GM12878 (cell line): Measurements from ENCODE around the gene STAMBP. TPM values are rescaled to one million over a fixed set of nuclear protein-coding genes. Genes with fewer than 3 reads are reported as not detected.
A peak's percentile ranks its signal among the peaks of the same experiment; 100 is the strongest.

Experiments
- ATF3 ChIP-seq: IDR thresholded peaks from 2 replicates; pipeline ENCODE4 v1.6.1; 2011; ENCODE audit warnings: low read depth, mild to moderate bottlenecking, low read length, moderate library complexity, borderline replicate concordance; ENCODE audit errors: extremely low read depth
- ATF7 ChIP-seq: fragments of 450-650 bp; IDR thresholded peaks from 2 replicates; pipeline ENCODE4 v1.6.1; 2016; ENCODE audit warnings: low read depth, mild to moderate bottlenecking
- DPF2 ChIP-seq: fragments of 450-650 bp; IDR thresholded peaks from 2 replicates; pipeline ENCODE4 v1.6.1; 2017; ENCODE audit warnings: mild to moderate bottlenecking
- ESRRA ChIP-seq: IDR thresholded peaks from 2 replicates; pipeline ENCODE4 v1.6.1; 2012; ENCODE audit warnings: mild to moderate bottlenecking, low read length, improper control_type of control experiment
- HCFC1 ChIP-seq: fragments of 150-350 bp; IDR thresholded peaks from 2 replicates; pipeline ENCODE4 v1.6.1; 2014; ENCODE audit warnings: low read length
- NFXL1 ChIP-seq: fragments of 450-650 bp; IDR thresholded peaks from 2 replicates; pipeline ENCODE4 v1.6.1; 2017; ENCODE audit warnings: antibody characterized with exemption, mild to moderate bottlenecking, borderline replicate concordance
- RCOR1 ChIP-seq: conservative IDR thresholded peaks from 2 replicates; pipeline ENCODE4 v1.6.1; 2012; ENCODE audit warnings: low read depth, low read length, improper control_type of control experiment
- SPI1 ChIP-seq: IDR thresholded peaks from 2 replicates; pipeline ENCODE4 v1.6.1; 2011; ENCODE audit warnings: low read depth, mild to moderate bottlenecking, low read length, moderate library complexity, borderline replicate concordance; ENCODE audit not compliant: insufficient read depth
- SREBF1 ChIP-seq: IDR thresholded peaks from 2 replicates; pipeline ENCODE4 v1.6.1; 2012; ENCODE audit warnings: mild to moderate bottlenecking, low read length
- TARDBP ChIP-seq: IDR thresholded peaks from 2 replicates; pipeline ENCODE4 v1.6.1; 2016; ENCODE audit warnings: borderline replicate concordance
- polyA plus RNA-seq, 11 experiments: library from polyadenylated mRNA; depleted of rRNA in 4 of 11; unstranded in 6 of 11; stranded (reverse) in 5 of 11; fragments of >200 nt; fragmentation: Nextera tagmentation in 4 of 11; fragmentation: Illumina TruSeq in 1 of 11; extraction: Ambion mirVana in 4 of 11; extraction: Trizol in 1 of 11; gene quantifications; 1 replicate in 1 of 11; 2 replicates in 10 of 11; pipeline versions ENCODE4 v1.2.1 to v1.2.3, GENCODE V29; 2011 to 2016; ENCODE audit warnings: inconsistent platforms in 2 of 11, missing spikeins in 2 of 11, low read depth in 1 of 11
- total RNA-seq, 4 experiments: library from RNA; depleted of rRNA in 3 of 4; stranded (reverse); fragments of >200 nt in 3 of 4; fragmentation: Illumina TruSeq in 1 of 4; extraction: Trizol in 1 of 4; gene quantifications; 2 replicates each; pipeline versions ENCODE4 v1.2.1 to v1.2.3, GENCODE V29; 2013 to 2021
- TF ChIP-seq, protein P1 (sequence below): IDR thresholded peaks from 2 replicates; pipeline ENCODE4 v1.6.1; 2012; ENCODE audit warnings: low read length, inconsistent platforms
- TF ChIP-seq, protein P2 (sequence below): IDR thresholded peaks from 2 replicates; pipeline ENCODE4 v1.6.1; 2011; ENCODE audit warnings: low read depth, low read length, improper control_type of control experiment, borderline replicate concordance

The STAMBP gene
- total and polyA plus RNA-seq, 10 of the 15 experiments (the other 5 are each of a cell fraction or from before 2014, with no cell fraction given) = 38.9 to 84.1 (median 69.7) TPM

DNA sequence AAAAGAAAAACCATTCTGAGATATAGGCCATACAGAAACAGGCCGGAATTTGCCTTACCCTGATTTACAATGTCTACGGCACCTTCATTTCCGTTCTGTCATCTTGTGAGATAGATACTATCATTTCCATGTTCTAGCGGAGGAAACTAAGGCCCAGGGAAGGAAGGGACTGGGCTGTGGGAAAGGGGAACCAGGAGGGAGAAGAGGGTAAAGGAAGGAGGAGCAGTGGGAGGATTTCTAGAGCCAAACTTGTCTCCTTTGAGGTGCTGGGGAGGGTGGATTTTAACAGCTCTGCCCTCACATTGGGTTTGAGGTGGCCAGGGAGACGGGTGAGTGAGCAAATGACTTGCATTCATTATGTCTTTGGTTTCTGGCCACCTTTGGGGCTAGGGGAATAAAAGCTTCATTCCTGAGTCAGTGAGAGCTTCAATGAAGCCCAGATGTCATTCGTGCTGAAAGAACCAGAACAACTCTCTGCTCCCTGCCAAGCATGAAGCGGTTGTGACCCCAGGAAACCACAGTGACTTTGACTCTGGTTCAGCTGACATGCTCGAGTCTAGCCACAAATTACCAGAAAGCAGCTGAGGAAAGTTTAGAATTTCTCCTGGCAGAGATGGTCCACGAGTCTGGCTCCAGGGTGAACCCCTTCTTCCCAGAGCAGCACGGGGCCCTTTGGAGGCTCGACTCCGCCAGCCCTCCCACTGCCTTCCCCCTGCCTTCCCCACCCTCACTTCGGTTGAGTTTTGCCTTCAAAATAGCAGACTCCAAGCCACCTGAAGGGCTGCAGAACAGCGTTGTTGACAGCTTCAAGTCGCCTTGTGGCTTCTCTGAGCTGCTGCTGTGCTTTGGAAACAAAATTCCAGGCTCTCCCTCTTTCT is 67.8 kb downstream of the STAMBP start (continued):
- TF ChIP-seq RCOR1 = no peak
- TF ChIP-seq, protein P1, sequence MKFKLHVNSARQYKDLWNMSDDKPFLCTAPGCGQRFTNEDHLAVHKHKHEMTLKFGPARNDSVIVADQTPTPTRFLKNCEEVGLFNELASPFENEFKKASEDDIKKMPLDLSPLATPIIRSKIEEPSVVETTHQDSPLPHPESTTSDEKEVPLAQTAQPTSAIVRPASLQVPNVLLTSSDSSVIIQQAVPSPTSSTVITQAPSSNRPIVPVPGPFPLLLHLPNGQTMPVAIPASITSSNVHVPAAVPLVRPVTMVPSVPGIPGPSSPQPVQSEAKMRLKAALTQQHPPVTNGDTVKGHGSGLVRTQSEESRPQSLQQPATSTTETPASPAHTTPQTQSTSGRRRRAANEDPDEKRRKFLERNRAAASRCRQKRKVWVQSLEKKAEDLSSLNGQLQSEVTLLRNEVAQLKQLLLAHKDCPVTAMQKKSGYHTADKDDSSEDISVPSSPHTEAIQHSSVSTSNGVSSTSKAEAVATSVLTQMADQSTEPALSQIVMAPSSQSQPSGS = no peak
- no peak for TF ChIP-seq TARDBP
- TF ChIP-seq ESRRA = no peak
- TF ChIP-seq, protein P2, sequence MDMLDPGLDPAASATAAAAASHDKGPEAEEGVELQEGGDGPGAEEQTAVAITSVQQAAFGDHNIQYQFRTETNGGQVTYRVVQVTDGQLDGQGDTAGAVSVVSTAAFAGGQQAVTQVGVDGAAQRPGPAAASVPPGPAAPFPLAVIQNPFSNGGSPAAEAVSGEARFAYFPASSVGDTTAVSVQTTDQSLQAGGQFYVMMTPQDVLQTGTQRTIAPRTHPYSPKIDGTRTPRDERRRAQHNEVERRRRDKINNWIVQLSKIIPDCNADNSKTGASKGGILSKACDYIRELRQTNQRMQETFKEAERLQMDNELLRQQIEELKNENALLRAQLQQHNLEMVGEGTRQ = no peak
- no peak for TF ChIP-seq SREBF1
- TF ChIP-seq ATF3 = no peak
- peak; percentile 39; the same call in 1 of the 2 replicates for TF ChIP-seq DPF2
- no peak for TF ChIP-seq SPI1
- TF ChIP-seq HCFC1 = no peak
- TF ChIP-seq ATF7 = peak; percentile 47; the same call in 1 of the 2 replicates
- no peak for TF ChIP-seq NFXL1
